Astrocyte of the cerebellum (primary cell): ENCODE data around the gene CRELD2.

Source experiments
- DNase-seq: peaks from one replicate; pipeline ENCODE4 v3.0.0-alpha.2; 2011; ENCODE audit warnings: low read depth
- H3K4me3 ChIP-seq: 2 replicates; pipeline ENCODE4 v1.5.1; 2011; ENCODE audit warnings: mild to moderate bottlenecking, low read depth, low read length, moderate library complexity
- in situ Hi-C: cut with HindIII; loops from 2 replicates; pipeline ENCODE4 v1.10.0; 2017; ENCODE audit warnings: low sequenced_read_pairs
- TF ChIP-seq, protein P1 (sequence below): IDR thresholded peaks from 2 replicates; pipeline ENCODE4 v1.5.1; 2012; ENCODE audit warnings: low read length, low read depth, moderate library complexity, mild to moderate bottlenecking; ENCODE audit errors: missing control alignments

The CRELD2 gene

DNA sequence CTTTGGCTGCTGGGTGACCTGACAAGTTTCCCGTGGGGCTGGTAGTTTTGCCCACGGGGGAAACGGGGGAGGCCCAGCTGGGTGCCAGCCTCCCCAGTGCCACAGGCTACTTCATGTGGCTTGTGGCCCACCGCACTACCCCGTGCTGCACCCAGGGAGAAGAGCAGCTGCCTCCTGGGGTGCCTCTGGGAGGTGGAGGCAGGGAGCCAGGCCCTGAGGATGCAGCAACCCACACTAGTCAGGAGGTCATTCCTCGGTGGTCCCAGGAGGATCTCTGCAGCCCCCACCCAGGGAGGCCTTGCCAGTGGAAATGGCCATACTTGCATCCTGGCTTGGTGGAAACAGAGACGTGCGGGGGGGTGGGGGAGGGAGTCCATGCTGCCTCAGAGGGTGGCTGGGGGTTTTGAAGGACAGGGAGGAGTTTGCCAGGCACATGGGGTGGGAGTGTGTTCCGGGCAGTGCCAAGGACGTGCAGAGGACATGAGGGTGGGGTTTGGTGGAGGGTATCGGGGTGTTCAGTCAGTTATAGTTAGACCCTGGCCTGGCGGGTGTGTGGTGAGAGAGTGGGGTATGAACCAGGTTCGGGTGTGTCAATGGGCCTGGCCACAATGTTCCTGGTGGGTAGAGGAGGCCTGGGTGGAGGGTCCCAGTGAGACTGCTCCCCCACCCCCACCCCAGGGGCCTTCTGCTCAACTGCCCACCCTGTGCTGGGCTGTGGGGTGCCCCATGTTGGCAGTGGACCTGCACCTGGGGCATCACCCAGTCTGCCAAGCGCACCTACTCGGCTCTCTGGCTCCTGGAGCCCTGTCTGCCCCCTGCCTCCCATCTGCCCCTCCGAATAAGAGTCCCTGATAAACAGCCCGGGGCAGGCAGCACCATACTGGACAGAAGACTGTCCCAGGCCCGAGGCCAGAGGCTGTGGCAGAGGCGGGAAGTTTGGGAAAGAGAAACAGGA lies 46.0 kb downstream of the CRELD2 start:
- in situ Hi-C loops: no loop called here
- H3K4me3 ChIP-seq: no peak overlapping the region
- no peak for DNase-seq
- TF ChIP-seq, protein P1, sequence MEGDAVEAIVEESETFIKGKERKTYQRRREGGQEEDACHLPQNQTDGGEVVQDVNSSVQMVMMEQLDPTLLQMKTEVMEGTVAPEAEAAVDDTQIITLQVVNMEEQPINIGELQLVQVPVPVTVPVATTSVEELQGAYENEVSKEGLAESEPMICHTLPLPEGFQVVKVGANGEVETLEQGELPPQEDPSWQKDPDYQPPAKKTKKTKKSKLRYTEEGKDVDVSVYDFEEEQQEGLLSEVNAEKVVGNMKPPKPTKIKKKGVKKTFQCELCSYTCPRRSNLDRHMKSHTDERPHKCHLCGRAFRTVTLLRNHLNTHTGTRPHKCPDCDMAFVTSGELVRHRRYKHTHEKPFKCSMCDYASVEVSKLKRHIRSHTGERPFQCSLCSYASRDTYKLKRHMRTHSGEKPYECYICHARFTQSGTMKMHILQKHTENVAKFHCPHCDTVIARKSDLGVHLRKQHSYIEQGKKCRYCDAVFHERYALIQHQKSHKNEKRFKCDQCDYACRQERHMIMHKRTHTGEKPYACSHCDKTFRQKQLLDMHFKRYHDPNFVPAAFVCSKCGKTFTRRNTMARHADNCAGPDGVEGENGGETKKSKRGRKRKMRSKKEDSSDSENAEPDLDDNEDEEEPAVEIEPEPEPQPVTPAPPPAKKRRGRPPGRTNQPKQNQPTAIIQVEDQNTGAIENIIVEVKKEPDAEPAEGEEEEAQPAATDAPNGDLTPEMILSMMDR: no peak

DNA sequence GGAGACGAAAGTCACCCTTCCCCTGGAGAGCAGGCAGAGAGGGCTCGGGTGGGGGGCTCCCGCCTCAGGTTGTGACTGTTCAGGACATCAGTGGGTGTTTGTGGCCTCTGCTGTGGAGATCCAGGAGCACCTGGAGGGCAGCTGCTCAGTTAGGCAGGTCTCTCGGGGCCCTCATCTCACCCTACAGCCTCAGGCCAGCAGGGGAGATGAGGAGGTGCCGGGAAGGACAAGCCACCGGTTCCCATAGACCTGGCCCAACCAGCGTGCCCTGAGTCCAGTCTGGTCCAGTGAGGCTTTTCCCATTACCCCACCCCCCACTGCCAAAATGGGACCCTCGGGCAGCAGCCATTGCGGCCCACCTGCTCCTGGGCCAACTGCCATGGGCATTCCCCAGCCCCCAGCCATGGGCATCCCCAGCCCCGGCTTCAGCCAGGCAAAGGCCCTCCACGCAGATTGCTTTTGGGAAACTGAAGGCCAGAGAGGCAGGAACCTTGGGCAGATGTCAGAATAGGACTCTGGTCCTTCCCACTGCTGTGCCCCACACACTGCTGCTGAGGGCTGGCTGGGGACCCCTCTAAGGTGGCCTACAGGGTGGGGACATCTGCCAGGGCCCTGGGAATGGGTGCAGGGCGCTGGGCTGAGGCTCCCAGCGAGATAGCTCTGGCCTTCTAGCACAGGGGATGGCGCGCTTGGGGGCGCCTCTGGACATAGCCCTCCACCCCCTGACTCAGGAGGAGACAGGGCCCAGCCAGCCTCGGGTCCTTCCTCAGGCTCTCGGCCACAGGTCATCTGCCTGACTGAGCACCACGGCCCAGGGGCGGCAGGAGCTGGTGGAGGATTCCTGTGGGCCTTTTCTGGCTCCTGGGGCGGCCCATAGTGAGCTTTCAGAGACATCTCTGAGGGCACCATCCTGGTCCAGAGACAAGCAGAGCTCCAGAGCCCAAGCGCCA lies 46.9 kb downstream of the CRELD2 start:
- TF ChIP-seq, protein P1: no peak

DNA sequence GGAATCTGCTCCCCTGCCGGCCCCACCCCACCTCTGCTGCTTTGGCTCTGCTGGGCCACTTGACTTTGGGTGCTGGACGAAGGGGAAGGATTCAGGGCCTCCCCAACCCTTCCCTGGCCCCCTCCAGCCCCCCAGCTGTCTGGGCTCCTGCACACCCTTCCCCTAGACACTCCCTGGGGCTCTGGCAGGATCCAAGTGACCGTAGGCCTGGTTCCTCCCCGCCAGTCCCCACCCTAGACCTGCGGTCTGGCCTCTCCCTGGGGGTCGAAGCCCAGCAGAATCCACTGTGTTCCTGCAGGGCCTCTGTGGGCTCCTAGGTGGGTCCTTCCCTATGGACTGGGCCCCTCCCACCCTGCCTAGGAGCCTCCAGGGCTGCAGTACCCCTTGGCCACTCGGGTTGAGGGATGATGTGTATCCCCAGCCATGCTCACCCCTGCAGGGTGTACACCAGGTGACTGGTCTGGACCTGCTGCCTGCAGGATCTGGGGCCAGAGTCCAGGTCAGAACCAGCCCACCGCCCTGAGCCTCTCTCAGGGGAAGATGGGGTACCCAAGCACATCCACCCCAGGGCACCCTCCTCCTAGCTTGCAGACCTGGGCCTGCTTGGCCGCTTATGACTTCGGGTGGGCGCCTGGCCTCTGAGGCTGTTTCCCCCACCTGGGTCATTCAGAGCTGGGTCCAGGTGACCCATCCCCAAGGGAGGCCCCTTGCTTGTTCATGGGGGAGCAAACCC lies 47.8 kb downstream of the CRELD2 start:
- no peak overlapping the region for H3K4me3 ChIP-seq
- in situ Hi-C loops: no loop called here
- TF ChIP-seq, protein P1: no peak
- no peak for DNase-seq

More for the DNA sequence above, 46.9 kb downstream of the CRELD2 start:
- in situ Hi-C loops: no loop called here
- DNase-seq: no peak
- no peak overlapping the region for H3K4me3 ChIP-seq

DNA sequence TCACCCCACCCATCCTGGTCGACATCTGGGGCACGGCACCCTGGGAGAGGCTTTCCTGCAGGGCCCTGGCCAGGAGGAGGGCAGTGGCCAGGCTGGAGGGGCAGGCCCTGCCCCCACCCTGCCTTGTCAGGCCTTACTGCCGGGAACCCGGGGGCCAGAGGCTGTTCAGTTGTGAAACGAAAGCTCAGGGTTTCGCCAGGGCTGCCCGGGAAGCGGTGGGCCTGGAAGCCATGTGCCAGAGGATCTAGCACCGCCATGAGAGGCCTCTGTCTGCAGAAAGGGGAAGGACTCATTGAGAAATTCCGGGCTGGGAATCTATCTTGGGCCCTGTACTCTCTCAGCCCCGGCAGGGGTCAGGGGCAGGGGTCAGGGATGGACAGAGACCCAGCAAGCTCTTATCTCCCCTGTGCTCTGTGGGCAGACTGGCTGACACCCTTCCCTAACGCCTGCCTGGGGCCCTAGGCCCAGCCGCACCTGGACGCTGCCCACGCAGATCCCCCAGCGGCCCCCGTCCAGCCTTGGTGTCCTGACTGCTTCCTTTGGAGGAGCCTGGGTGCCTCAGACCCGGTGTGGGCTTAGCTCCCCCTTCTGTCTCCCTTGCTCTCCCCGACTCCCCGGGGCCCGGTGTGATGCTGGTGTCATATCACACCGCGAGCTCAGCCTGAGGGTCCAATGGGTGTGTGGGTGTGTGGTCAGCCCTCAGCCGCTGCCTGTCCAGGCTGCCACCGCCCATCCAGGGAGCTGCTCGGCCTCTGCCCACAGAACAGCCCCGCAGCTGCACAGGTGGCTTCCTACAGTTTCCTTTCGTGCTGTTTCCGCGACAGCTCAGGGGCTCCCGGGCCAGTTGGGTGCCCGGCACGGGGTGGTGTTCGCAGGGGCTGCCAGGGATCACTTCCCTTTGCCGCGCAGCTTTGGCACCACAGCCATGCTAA lies 48.6 kb downstream of the CRELD2 start:
- DNase-seq: no peak
- no peak overlapping the region for H3K4me3 ChIP-seq
- in situ Hi-C loops: no loop called here
- TF ChIP-seq, protein P1: no peak

DNA sequence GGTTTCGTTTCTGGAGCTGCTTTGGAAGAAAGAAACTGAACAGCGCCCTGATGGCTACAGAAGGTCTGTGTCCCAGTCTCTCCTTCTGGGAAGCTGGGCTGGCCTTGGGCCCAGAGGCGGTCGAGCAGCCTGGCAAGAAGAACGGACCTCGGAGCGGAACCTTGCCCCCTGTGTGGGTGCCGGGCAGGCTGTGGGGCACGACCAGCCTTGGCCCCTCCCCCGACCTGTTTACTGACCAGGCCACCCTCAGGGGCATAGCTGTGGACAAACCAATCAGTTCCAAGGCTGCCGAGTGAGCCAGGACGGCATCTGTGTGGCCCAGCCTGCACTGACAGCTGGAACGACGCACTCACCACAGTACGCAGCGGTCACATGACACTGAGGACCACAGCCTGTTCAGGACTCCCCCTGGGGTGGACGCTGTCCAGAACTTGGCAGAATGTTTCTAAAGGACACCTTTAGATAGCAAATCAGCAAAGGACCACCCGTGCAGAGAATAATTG lies 49.3 kb downstream of the CRELD2 start:
- TF ChIP-seq, protein P1: no peak
- in situ Hi-C loops: no loop called here
- H3K4me3 ChIP-seq: no peak overlapping the region
- no peak for DNase-seq
